Right lobe of liver (tissue), 6 donors: Measurements from ENCODE around the gene PRDM2. TPM values are rescaled to one million over a fixed set of nuclear protein-coding genes. Genes with fewer than 3 reads are reported as not detected.

Experiments used
- ATAC-seq, 4 donors: fragments of 200-7000 bp; cut with Tn5 transposase; one replicate each; pipeline ENCODE4 v1.9.1; 2020; ENCODE audit warnings: mild to moderate bottlenecking in 4 of 4, moderate library complexity in 4 of 4
- DNase-seq, 3 donors: peaks; one replicate each; pipeline ENCODE4 v3.0.0-alpha.2; 2020
- H3K27ac ChIP-seq, 3 donors: fragments of 200-600 bp; one replicate each; pipeline ENCODE4 v1.8.0; 2022
- H3K27me3 ChIP-seq, 2 donors: fragments of 200-600 bp; one replicate each; pipeline ENCODE4 v1.8.0; 2022
- H3K36me3 ChIP-seq, 4 donors: fragments of 200-600 bp; sonication (generic) in 1 of 4; one replicate each; pipeline versions ENCODE4 v1.5.1 to v1.8.0; 2017 to 2022; ENCODE audit warnings: control low read depth in 1 of 4
- H3K4me1 ChIP-seq, 4 donors: fragments of 200-600 bp; sonication (generic) in 1 of 4; one replicate each; pipeline versions ENCODE4 v1.5.1 to v1.8.0; 2017 to 2022; ENCODE audit warnings: control low read depth in 1 of 4
- H3K4me3 ChIP-seq, 3 donors: fragments of 200-600 bp; one replicate each; pipeline ENCODE4 v1.8.0; 2022
- H3K9me3 ChIP-seq, 4 donors: fragments of 200-600 bp; sonication (generic) in 1 of 4; one replicate each; pipeline versions ENCODE4 v1.5.1 to v1.8.0; 2017 to 2022; ENCODE audit warnings: control low read depth in 1 of 4
- POLR2A ChIP-seq: fragments of 450-650 bp; IDR thresholded peaks from one replicate; pipeline ENCODE4 v1.6.1; 2017; ENCODE audit warnings: antibody characterized with exemption, mild to moderate bottlenecking
- WGBS: methylation state at CpG from one replicate; pipeline ENCODE4 v1.1.6; 2018; ENCODE audit warnings: low coverage, low lambda C conversion rate; ENCODE audit not compliant: insufficient coverage; ENCODE audit errors: missing lambda C conversion rate; 5-methylcytosine and 5-hydroxymethylcytosine counted together
- intact Hi-C, 2 donors: fragments of 100-400 bp; cut with DNase I; formaldehyde crosslinking; loops; one replicate each; pipeline versions ENCODE4 v1.11.2 to v1.14.1; 2022
- total RNA-seq, 6 experiments: library from RNA; depleted of rRNA in 2 of 6; stranded (reverse); fragments of >200 nt in 2 of 6; fragmentation: NEBNext Ultra II Directional in 3 of 6; extraction: Animal tissue kit (Norgen Biotek cat#: 25700) in 3 of 6; gene quantifications; one replicate each; pipeline versions ENCODE4 v1.1.0 to v1.2.4, GENCODE V29; 2016 to 2023
- TF ChIP-seq, protein P1 (sequence below), 4 donors: fragments of 200-600 bp in 3 of 4; fragments of 450-650 bp in 1 of 4; IDR thresholded peaks; one replicate each; pipeline versions ENCODE4 v1.5.1 to v1.8.0; 2016 to 2022; ENCODE audit warnings: antibody characterized with exemption in 4 of 4, mild to moderate bottlenecking in 2 of 4
- donor health status: DM: no; HTN: yes; CAD: no.
- donor health status: DM: no; HTN: no; CAD: no.
- donor health status: DM: no; HTN: no; CAD: no.
- donor health status: DM: no; HTN: yes; CAD: no.
- donor health status: DM: no; HTN: yes; CAD: no.

Gene PRDM2
- total RNA-seq, 6 experiments from 2014 or later = 7.4 to 16.9 (median 12.5) TPM

DNA sequence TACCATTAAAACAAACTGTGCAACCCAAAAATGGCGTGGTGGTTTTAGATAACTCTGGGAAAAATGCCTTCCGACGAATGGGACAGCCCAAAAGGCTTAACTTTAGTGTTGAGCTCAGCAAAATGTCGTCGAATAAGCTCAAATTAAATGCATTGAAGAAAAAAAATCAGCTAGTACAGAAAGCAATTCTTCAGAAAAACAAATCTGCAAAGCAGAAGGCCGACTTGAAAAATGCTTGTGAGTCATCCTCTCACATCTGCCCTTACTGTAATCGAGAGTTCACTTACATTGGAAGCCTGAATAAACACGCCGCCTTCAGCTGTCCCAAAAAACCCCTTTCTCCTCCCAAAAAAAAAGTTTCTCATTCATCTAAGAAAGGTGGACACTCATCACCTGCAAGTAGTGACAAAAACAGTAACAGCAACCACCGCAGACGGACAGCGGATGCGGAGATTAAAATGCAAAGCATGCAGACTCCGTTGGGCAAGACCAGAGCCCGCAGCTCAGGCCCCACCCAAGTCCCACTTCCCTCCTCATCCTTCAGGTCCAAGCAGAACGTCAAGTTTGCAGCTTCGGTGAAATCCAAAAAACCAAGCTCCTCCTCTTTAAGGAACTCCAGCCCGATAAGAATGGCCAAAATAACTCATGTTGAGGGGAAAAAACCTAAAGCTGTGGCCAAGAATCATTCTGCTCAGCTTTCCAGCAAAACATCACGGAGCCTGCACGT lies 82.1 kb downstream of the PRDM2 start:
- Histone ChIP-seq H3K36me3 (peaks cover 0 to 24% (median 7%) of the 10 kb centered on the region in 4 donors), H3K4me3 (no peak overlapping the region), H3K27ac (no peak overlapping the region), H3K4me1 (no peaks in the 10 kb centered on the region), H3K9me3 (no peaks in the 10 kb centered on the region), H3K27me3 (no peaks in the 10 kb centered on the region)
- ATAC-seq (peak; percentile 45 to 70 (median 53)), DNase-seq (no peak)
- WGBS = 77% methylated on average over 20 of the region's 20 CpGs
- intact Hi-C loops = no loop called here
- TF ChIP-seq, protein P1, sequence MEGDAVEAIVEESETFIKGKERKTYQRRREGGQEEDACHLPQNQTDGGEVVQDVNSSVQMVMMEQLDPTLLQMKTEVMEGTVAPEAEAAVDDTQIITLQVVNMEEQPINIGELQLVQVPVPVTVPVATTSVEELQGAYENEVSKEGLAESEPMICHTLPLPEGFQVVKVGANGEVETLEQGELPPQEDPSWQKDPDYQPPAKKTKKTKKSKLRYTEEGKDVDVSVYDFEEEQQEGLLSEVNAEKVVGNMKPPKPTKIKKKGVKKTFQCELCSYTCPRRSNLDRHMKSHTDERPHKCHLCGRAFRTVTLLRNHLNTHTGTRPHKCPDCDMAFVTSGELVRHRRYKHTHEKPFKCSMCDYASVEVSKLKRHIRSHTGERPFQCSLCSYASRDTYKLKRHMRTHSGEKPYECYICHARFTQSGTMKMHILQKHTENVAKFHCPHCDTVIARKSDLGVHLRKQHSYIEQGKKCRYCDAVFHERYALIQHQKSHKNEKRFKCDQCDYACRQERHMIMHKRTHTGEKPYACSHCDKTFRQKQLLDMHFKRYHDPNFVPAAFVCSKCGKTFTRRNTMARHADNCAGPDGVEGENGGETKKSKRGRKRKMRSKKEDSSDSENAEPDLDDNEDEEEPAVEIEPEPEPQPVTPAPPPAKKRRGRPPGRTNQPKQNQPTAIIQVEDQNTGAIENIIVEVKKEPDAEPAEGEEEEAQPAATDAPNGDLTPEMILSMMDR (IDR thresholded peaks at IDR 0.05) = no peak
- no peak for TF ChIP-seq POLR2A

DNA sequence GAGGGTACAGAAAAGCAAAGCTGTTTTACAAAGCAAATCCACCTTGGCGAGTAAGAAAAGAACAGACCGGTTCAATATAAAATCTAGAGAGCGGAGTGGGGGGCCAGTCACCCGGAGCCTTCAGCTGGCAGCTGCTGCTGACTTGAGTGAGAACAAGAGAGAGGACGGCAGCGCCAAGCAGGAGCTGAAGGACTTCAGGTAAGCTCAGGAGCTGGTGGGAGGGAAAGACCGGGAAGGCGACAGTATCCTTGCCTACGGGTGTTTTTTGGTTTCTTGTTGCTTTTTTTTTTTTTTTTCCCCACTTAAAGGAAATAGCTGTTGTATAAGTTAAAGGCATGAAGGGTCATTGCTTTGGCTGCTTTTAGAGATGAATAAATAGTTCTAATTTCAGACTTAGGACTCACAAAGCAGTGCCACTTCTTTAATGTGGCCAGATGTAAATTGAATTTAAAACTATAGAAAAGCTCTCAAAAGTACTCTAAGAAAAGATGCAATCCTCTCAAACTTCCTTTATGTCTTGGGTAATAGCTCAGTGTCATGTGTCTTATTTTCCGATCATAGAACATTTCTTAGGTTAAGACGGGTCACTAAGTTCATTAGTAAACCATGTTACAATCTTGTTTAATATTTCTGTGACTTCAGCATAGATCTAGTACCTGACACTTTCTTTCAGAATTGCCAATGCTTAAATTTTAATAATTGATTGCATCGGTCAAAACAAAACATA lies 82.8 kb downstream of the PRDM2 start:
- Histone ChIP-seq H3K4me1 (no peaks in the 10 kb centered on the region), H3K27me3 (no peaks in the 10 kb centered on the region), H3K27ac (no peak overlapping the region), H3K4me3 (no peak overlapping the region), H3K9me3 (no peaks in the 10 kb centered on the region), H3K36me3 (peaks cover 0 to 23% (median 7%) of the 10 kb centered on the region in 4 donors)
- no peak for DNase-seq
- TF ChIP-seq, protein P1 (IDR thresholded peaks at IDR 0.05) = no peak
- TF ChIP-seq POLR2A = no peak
- ATAC-seq = peak in 2 of 4 donors; percentile 30 to 36
- intact Hi-C loops = no loop called here
- 79% methylated on average over 12 of the region's 12 CpGs for WGBS

DNA sequence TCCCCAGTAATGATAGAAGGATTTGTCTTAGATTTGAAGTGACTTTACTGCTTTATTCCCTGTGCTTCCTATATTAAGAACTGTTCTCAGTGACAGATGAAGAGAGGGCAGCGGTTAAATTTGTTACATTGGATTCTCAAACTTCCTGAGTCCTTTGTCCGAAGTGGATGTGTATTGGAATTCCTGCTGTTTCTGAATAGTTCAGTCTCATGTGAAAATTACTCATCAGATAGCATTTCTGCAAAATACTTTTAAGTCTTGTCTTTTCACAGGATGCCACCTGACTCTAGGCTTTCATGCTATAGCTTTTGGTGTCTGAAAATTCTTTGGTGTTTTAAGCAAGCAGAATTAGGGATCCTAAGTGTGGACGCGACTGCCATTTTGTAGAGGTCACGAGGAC lies 83.6 kb downstream of the PRDM2 start:
- intact Hi-C loops = no loop called here
- DNase-seq = no peak
- WGBS = 82% methylated on average over 5 of the region's 5 CpGs
- H3K27ac ChIP-seq = no peak overlapping the region
- H3K4me3 ChIP-seq = no peak overlapping the region
- no peaks in the 10 kb centered on the region for H3K9me3 ChIP-seq
- no peaks in the 10 kb centered on the region for H3K4me1 ChIP-seq
- no peaks in the 10 kb centered on the region for H3K27me3 ChIP-seq
- H3K36me3 ChIP-seq = peaks cover 0 to 16% (median 7%) of the 10 kb centered on the region in 4 donors
- no peak for TF ChIP-seq POLR2A
- TF ChIP-seq, protein P1 (IDR thresholded peaks at IDR 0.05) = no peak
- no peak for ATAC-seq

DNA sequence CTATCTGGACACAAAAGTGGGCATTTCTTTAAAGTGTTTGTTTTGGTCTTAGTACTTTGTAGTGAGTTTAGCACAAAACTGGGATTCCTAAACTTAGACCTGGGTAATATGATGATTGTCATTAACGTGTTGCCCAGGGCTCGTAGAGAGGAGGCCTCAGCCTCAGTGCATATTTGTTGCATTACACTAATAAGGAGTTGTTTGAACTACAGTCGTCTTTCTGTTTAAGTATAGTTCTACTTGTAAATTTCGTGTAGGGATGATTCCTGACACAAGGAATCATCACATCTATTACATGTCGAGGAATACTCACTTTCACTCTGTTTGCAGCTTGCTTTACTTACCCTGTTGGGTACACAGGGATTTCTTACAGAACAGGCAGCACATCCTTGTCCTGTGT lies 85.0 kb downstream of the PRDM2 start:
- no peak for ATAC-seq
- Histone ChIP-seq H3K4me3 (no peak overlapping the region), H3K36me3 (peaks cover 0 to 14% (median 5%) of the 10 kb centered on the region in 4 donors), H3K4me1 (no peaks in the 10 kb centered on the region), H3K27me3 (no peaks in the 10 kb centered on the region), H3K27ac (no peak overlapping the region), H3K9me3 (no peaks in the 10 kb centered on the region)
- TF ChIP-seq, protein P1 (IDR thresholded peaks at IDR 0.05) = no peak
- no peak for TF ChIP-seq POLR2A
- no peak for DNase-seq
- WGBS = 97% methylated on average over 5 of the region's 5 CpGs
- intact Hi-C loops = no loop called here
